Skeletal muscle cell (primary cell): ENCODE data around the gene WDR31.

ENCODE experiments used
- DNase-seq: peaks from one replicate; pipeline ENCODE4 v3.0.0-alpha.2; 2010; ENCODE audit warnings: low read depth
- H3K4me3 ChIP-seq: 2 replicates; pipeline ENCODE4 v1.5.1; 2011; ENCODE audit warnings: low read depth, mild to moderate bottlenecking, control low read depth, low read length, moderate library complexity

The WDR31 gene

GRCh38 chr9:113345190-113345589 lies 5.1 kb upstream of the WDR31 start:
- DNase-seq = no peak
- no peak overlapping the region for H3K4me3 ChIP-seq

- DNase-seq = peak; percentile 41
- no peak overlapping the region for H3K4me3 ChIP-seq
These were observed 3.7 kb upstream of the WDR31 start for GRCh38 chr9:113343732-113344231.

DNA sequence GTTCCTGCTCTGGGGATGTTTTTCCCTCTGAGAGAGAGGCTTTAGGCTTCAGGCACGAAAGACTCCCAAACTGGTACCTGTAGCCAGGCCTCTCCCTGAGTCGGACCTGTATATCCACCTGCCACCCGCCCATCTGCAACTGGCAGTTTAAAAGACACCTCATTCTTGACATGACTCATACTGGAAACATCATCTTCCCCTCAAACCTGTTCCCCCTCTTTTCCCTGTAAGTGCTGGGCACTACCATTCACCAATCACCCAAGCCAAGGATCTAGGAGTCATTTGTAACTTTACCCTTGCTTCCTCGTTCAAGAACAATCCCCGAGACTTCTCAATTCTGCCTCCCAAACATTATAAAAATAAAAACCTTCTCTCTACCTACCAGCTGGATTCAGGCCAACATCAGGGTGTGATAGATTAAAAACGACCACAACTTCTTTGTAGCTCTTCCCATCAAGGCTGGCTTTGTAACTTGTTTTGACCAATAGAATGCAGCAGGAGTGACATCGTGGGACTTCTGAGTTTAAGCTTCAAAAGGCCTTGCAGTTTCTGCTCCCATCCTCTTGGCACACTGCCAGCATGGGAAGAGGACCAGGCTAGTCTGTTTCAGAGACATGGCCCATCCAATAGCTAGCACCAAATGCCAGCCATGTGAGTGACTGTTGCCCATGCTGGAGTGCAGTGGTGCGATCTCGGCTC lies 1.8 kb upstream of the WDR31 start:
- no peak for DNase-seq

DNA sequence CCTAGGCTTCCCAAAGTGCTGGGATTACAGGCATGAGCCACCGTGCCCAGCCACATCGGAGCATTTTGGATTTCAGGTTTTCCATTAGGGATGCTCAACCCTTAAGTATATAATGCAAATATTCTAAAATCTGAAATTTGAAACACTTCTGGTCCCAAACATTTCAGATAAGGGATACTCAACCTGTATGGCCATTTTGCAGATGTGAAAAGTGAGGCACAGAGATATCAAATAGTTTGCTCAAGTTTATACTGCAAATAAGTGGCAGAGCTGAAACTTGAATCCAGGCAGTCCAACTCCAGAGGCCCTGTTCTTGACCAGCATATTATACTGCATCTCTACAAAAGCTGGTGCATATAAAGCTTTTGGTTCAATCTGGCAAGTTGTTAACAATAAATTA lies 2.4 kb downstream of the WDR31 start:
- no peak for DNase-seq
- no peak overlapping the region for H3K4me3 ChIP-seq

More for the DNA sequence above, 1.8 kb upstream of the WDR31 start:
- no peak overlapping the region for H3K4me3 ChIP-seq

GRCh38 chr9:113331780-113332179 lies 8.3 kb downstream of the WDR31 start:
- DNase-seq = no peak
- no peak overlapping the region for H3K4me3 ChIP-seq

- no peak overlapping the region for H3K4me3 ChIP-seq
- DNase-seq = no peak
These were observed 11.9 kb downstream of the WDR31 start for GRCh38 chr9:113328045-113328782.

DNA sequence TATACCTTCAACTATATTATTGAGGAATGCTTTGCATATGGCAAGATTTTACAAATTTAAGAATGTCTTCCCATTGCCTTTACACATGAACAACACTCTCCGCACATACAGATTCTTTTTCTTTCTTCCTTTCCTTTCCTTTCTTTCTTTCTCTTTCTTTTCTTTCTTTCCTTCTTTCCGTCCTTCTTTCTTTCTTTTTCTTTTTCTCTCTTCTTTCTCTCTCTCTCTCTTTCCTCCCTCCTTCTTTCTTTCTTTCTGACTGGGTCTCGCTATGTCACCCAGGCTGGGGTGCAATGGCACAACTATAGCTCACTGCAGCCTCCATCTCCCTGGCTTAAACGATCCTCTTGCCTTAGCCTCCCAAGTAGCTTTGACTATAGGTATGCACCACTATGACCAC lies 13.8 kb downstream of the WDR31 start:
- DNase-seq = no peak
- H3K4me3 ChIP-seq = no peak overlapping the region

GRCh38 chr9:113322671-113323070 lies 17.4 kb downstream of the WDR31 start:
- no peak overlapping the region for H3K4me3 ChIP-seq
- no peak for DNase-seq

DNA sequence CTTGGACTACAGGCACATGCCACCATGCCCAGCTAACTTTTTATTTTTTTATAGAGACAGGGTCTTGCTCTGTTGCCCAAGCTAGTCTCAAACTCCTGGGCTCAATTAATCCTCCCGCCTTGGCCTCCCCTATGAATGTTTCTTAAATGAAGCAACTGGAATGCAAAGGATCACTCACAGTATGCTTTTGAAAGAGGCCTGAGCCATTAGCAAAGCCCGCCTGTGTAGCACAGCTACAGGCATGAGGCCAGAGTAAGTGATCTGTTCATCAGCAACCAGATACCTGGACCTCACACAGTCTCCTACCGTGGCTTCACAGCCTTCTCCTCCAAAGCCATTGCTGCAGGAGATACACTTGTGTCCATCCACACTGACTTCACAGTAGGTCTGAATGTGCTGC lies 20.0 kb downstream of the WDR31 start:
- H3K4me3 ChIP-seq = no peak overlapping the region
- DNase-seq = no peak

DNA sequence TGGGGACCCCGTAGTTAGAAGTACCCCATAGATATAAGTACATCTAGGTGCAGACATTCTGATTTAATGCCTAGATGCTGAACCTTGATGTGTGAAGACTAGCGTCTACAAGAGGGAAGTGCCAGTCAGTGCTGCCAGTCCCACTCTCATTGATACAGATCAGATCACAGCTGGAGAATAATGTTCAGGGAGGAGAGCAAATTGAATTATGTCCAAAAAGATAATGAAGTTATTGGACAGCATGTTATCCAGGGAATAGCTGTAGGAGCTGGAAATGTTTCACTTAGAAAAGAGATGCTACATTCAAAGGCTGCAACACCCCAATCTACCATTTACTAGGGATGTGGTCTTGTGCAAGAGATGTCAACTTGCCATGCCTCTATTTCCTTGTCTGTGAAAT lies 21.0 kb downstream of the WDR31 start:
- DNase-seq = no peak
- H3K4me3 ChIP-seq = no peak overlapping the region

GRCh38 chr9:113317777-113318176 lies 22.3 kb downstream of the WDR31 start:
- DNase-seq = no peak
- H3K4me3 ChIP-seq = no peak overlapping the region

GRCh38 chr9:113316030-113316429 lies 24.0 kb downstream of the WDR31 start:
- no peak overlapping the region for H3K4me3 ChIP-seq
- DNase-seq = no peak

GRCh38 chr9:113315231-113315630 lies 24.8 kb downstream of the WDR31 start:
- H3K4me3 ChIP-seq = no peak overlapping the region
- DNase-seq = no peak

DNA sequence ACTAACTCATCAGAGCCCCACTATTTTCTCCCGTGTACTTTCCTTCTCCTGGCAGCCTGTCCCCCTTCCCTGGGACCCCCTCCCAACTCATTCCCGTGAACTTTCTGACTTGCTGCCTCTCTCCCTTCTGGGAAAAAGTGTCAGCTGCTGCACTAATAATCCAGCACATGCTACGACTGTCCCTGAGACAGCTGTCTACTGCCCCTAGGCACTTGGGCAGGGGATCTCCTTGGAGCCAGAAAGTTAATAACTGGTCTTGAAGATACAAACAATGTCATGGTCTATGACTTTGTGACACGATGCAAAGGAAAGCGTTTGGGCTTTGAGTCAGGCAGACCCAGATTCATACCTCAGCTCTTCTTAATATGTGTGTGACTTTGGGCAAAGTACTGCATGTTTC lies 26.8 kb downstream of the WDR31 start:
- H3K4me3 ChIP-seq = no peak overlapping the region
- no peak for DNase-seq

GRCh38 chr9:113311961-113312360 lies 28.1 kb downstream of the WDR31 start:
- no peak overlapping the region for H3K4me3 ChIP-seq
- DNase-seq = no peak

DNA sequence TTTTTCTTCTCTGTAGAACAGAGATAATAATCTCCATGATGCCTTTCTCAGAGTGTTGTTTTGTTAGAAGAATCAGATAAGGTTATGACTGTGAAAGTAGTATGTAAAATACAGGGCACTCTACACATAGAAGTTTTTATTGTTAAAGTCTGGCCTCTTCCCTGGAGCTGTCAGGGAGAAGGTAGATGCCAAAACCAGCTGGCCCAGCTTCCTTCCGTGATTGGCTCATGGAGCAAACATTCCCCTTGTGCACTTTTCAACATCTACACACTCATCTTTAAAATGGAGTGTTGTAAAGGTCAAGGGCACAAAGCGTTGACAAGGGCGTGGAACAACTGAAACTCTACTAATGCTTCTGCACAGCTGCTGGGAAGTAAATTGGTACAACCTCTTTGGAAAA lies 29.5 kb downstream of the WDR31 start:
- no peak overlapping the region for H3K4me3 ChIP-seq
- no peak for DNase-seq

DNA sequence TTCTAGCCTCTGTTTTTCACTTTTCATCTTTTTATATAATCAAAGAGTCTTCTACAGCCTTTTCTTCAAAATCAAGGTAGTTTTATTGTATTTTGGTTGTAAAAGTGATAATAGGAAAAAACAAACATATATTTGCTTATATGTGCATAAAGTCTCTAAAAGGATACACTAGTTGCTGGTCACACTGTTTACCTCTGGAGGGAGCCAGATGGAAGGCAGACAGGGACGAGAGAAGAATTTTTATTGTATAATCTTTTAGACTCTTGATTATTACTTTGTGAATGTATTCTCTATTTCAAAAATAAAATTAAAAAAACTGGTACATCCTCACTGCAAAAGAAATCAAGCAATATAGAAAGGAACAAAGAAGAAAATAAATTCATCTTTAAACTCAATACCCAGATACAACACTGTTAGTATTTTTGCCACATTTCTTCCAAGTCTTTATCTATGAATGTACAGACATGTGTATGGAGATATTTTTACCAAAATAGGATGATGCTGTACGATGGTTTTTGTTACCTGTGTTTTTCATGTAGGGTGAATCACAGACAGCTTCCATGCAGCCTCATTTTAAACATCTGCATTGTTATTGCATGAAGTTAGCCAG lies 30.8 kb downstream of the WDR31 start:
- no peak for DNase-seq
- no peak overlapping the region for H3K4me3 ChIP-seq

GRCh38 chr9:113307396-113307975 lies 32.6 kb downstream of the WDR31 start:
- DNase-seq = no peak
- H3K4me3 ChIP-seq = no peak overlapping the region

GRCh38 chr9:113306566-113306965 lies 33.5 kb downstream of the WDR31 start:
- no peak overlapping the region for H3K4me3 ChIP-seq
- no peak for DNase-seq

GRCh38 chr9:113302792-113303418 lies 37.2 kb downstream of the WDR31 start, which contains the start of gene RNF183:
Gene RNF183, minus strand, starts transcription at chr9:113303376. Its CDS starts 5,192 bp downstream, at chr9:113298184.
- no peak within 1 kb of the TSS for H3K4me3 ChIP-seq
- DNase-seq = no peak
